Measurements from ENCODE around the gene NINJ2. TPM values are rescaled to one million over a fixed set of nuclear protein-coding genes. Genes with fewer than 3 reads are reported as not detected.

Gene NINJ2
- polyA plus RNA-seq, 3 donors = 32.9 to 92.7 (median 73.7) TPM

DNA sequence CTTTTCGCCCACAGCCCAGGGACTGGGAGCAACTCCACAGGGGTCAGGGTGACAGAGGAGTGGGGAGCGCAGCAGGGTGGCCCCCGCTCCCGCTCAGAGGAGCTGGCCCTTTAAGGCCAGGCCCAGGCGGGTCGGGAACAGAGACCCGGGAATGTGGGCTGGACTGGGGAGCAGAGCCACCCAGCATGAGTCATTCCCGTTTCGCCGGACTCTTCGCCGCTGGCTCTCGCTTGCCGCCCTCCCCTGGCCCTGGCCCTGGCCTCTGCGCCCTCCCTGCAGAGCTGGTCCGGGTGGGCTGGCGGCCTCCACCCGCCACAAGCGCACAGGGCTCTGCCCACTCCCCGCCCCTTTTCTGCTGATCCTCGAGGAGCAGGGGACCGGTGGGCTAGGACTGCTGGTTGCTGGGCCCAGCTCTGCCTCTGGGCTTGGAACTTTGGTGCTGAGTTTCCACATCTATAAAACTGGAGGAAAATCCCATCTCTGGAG, 92.8 kb downstream of the NINJ2 start:
- H3K79me2 ChIP-seq (ENCODE audit: insufficient read depth, low read length) = no peaks in the 10 kb centered on the region
- peaks cover 0 to 2% (median 0%) of the 10 kb centered on the region in 7 donors for H3K9me3 Mint-ChIP-seq
- WGBS (ENCODE audit: insufficient coverage) = 82% methylated on average over 22 of the region's 22 CpGs
- peaks cover under 1 to 2% of the 10 kb centered on the region in 2 donors for H3K36me3 ChIP-seq (replicated peaks in 1 of 2; ENCODE audit: control insufficient read depth in 1 of 2, insufficient read depth in 2 of 2, low read length in 2 of 2)
- H3K9me3 ChIP-seq (replicated peaks in 1 of 2; ENCODE audit: control insufficient read depth in 1 of 2, insufficient read depth in 1 of 2, low read length in 2 of 2) = peaks cover 0 to 3% of the 10 kb centered on the region in 2 donors
- H3K27ac ChIP-seq (ENCODE audit: low read depth in 1 of 2, low read length in 2 of 2) = no peak overlapping the region
- H3K27me3 Mint-ChIP-seq (ENCODE audit: low read depth in 3 of 3) = peaks cover 0 to 7% (median 0%) of the 10 kb centered on the region in 3 donors
- H3K4me1 Mint-ChIP-seq = peaks cover 19% of the 10 kb centered on the region
- H3K4me3 ChIP-seq (replicated peaks in 1 of 3; ENCODE audit: low read depth in 2 of 3, low read length in 3 of 3) = peak overlapping the region in 1 of 3 experiments; percentile 69
- H2AFZ ChIP-seq (ENCODE audit: insufficient read depth, low read depth, low read length, poor library complexity, severe bottlenecking) = peak overlapping the region; percentile 66
- peak overlapping the region; percentile 76 for H3K4me2 ChIP-seq (replicated peaks; ENCODE audit: extremely low read depth, low read length, poor library complexity, severe bottlenecking)
- TF ChIP-seq, protein P1, sequence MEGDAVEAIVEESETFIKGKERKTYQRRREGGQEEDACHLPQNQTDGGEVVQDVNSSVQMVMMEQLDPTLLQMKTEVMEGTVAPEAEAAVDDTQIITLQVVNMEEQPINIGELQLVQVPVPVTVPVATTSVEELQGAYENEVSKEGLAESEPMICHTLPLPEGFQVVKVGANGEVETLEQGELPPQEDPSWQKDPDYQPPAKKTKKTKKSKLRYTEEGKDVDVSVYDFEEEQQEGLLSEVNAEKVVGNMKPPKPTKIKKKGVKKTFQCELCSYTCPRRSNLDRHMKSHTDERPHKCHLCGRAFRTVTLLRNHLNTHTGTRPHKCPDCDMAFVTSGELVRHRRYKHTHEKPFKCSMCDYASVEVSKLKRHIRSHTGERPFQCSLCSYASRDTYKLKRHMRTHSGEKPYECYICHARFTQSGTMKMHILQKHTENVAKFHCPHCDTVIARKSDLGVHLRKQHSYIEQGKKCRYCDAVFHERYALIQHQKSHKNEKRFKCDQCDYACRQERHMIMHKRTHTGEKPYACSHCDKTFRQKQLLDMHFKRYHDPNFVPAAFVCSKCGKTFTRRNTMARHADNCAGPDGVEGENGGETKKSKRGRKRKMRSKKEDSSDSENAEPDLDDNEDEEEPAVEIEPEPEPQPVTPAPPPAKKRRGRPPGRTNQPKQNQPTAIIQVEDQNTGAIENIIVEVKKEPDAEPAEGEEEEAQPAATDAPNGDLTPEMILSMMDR (IDR thresholded peaks at IDR 0.05) = no peak
- peaks cover 11 to 15% of the 10 kb centered on the region in 2 donors for H3K36me3 Mint-ChIP-seq
- H3K27ac Mint-ChIP-seq = no peak overlapping the region
- no peak overlapping the region for H3K4me3 Mint-ChIP-seq
- DNase-seq = no peak
- H3K27me3 ChIP-seq (ENCODE audit: control insufficient read depth in 2 of 2, insufficient read depth in 2 of 2, low read length in 2 of 2) = no peaks in the 10 kb centered on the region
- peak overlapping the region; percentile 42 for H3K9ac ChIP-seq (ENCODE audit: insufficient read depth, low read length, poor library complexity, severe bottlenecking)
- H3K4me1 ChIP-seq (ENCODE audit: control insufficient read depth in 1 of 2, insufficient read depth in 2 of 2, low read length in 2 of 2) = peaks cover 11 to 16% of the 10 kb centered on the region in 2 donors
- no peaks in the 10 kb centered on the region for H4K20me1 ChIP-seq (ENCODE audit: insufficient read depth, low read length)
- intact Hi-C loops (cut with micrococcal nuclease) = loop anchor here (5.0 to 10.0 kb wide), 3 partner anchors 184 to 524 kb away; partner anchors contain the start of gene WNK1 (in 1 of the 2)

GRCh38 chr12:569803-570434, 93.3 kb downstream of the NINJ2 start:
- peaks cover 6 to 7% of the 10 kb centered on the region in 2 donors for H3K36me3 ChIP-seq (replicated peaks in 1 of 2; ENCODE audit: control insufficient read depth in 1 of 2, insufficient read depth in 2 of 2, low read length in 2 of 2)
- H3K27ac ChIP-seq (ENCODE audit: low read depth in 1 of 2, low read length in 2 of 2) = no peak overlapping the region
- no peaks in the 10 kb centered on the region for H3K79me2 ChIP-seq (ENCODE audit: insufficient read depth, low read length)
- Mint-ChIP-seq H3K27me3 (ENCODE audit: low read depth in 3 of 3) (peaks cover 0 to 10% (median 0%) of the 10 kb centered on the region in 3 donors), H3K27ac (peak overlapping the region in 2 of 7 donors; percentile 10 to 40), H3K4me1 (peaks cover 21% of the 10 kb centered on the region), H3K9me3 (no peaks in the 10 kb centered on the region), H3K36me3 (peaks cover 16 to 20% of the 10 kb centered on the region in 2 donors), H3K4me3 (peak overlapping the region; percentile 80 to 90)
- intact Hi-C loops (cut with micrococcal nuclease) = loop anchor here (2.0 to 10.0 kb wide), 6 partner anchors 185 to 1015 kb away; partner anchors contain the start of genes RAD52 (in 1 of the 2) and WNK1 (in 1 of the 2)
- H4K20me1 ChIP-seq (ENCODE audit: insufficient read depth, low read length) = no peaks in the 10 kb centered on the region
- peak overlapping the region; percentile 76 for H3K4me2 ChIP-seq (replicated peaks; ENCODE audit: extremely low read depth, low read length, poor library complexity, severe bottlenecking)
- DNase-seq = peak; percentile 61 to 71 (median 67)
- H2AFZ ChIP-seq (ENCODE audit: insufficient read depth, low read depth, low read length, poor library complexity, severe bottlenecking) = peak overlapping the region; percentile 66
- H3K9me3 ChIP-seq (replicated peaks in 1 of 2; ENCODE audit: control insufficient read depth in 1 of 2, insufficient read depth in 1 of 2, low read length in 2 of 2) = peaks cover 0 to 3% of the 10 kb centered on the region in 2 donors
- H3K4me1 ChIP-seq (ENCODE audit: control insufficient read depth in 1 of 2, insufficient read depth in 2 of 2, low read length in 2 of 2) = peaks cover 11 to 16% of the 10 kb centered on the region in 2 donors
- WGBS (ENCODE audit: insufficient coverage) = 3% methylated on average over 33 of the region's 44 CpGs
- no peaks in the 10 kb centered on the region for H3K27me3 ChIP-seq (ENCODE audit: control insufficient read depth in 2 of 2, insufficient read depth in 2 of 2, low read length in 2 of 2)
- TF ChIP-seq, protein P1 (IDR thresholded peaks at IDR 0.05) = peak; percentile 92
- peak overlapping the region; percentile 42 for H3K9ac ChIP-seq (ENCODE audit: insufficient read depth, low read length, poor library complexity, severe bottlenecking)
- H3K4me3 ChIP-seq (replicated peaks in 1 of 3; ENCODE audit: low read depth in 2 of 3, low read length in 3 of 3) = peak overlapping the region; percentile 13 to 69 (median 42)
